HG03442 (cell line): ENCODE results near the gene SLC66A2.

Experiments
- ATAC-seq: cut with Tn5 transposase; IDR thresholded peaks from one replicate; pipeline ENCODE4 v1.9.1; 2021; ENCODE audit warnings: mild to moderate bottlenecking, moderate library complexity; ENCODE audit not compliant: unreplicated experiment

Gene SLC66A2

GRCh38 chr18:79921984-79922965, 29.2 kb downstream of the SLC66A2 start:
- no peak for ATAC-seq

GRCh38 chr18:79919089-79919488, 32.4 kb downstream of the SLC66A2 start:
- ATAC-seq = no peak

- no peak for ATAC-seq
Measured at GRCh38 chr18:79918615-79919011, 32.8 kb downstream of the SLC66A2 start.

GRCh38 chr18:79917853-79918614, 33.4 kb downstream of the SLC66A2 start:
- no peak for ATAC-seq

- ATAC-seq = no peak
Measured at GRCh38 chr18:79917169-79917852, 34.1 kb downstream of the SLC66A2 start.

- no peak for ATAC-seq
Measured at GRCh38 chr18:79916546-79917168, 34.8 kb downstream of the SLC66A2 start.

- ATAC-seq = no peak
Measured at GRCh38 chr18:79916128-79916494, 35.3 kb downstream of the SLC66A2 start.

- ATAC-seq = no peak
Measured at GRCh38 chr18:79915161-79916127, 36.0 kb downstream of the SLC66A2 start.

GRCh38 chr18:79914614-79915160, 36.8 kb downstream of the SLC66A2 start:
- no peak for ATAC-seq

- no peak for ATAC-seq
Measured at GRCh38 chr18:79912994-79913831, 38.2 kb downstream of the SLC66A2 start.

GRCh38 chr18:79912409-79912991, 39.0 kb downstream of the SLC66A2 start:
- ATAC-seq = no peak

GRCh38 chr18:79911344-79912270, 39.8 kb downstream of the SLC66A2 start:
- ATAC-seq = no peak

- ATAC-seq = no peak
Measured at GRCh38 chr18:79910563-79911343, 40.7 kb downstream of the SLC66A2 start.

GRCh38 chr18:79906706-79907105, 44.7 kb downstream of the SLC66A2 start:
- ATAC-seq = no peak

- no peak for ATAC-seq
Measured at GRCh38 chr18:79905993-79906392, 45.5 kb downstream of the SLC66A2 start.

- ATAC-seq = no peak
Measured at GRCh38 chr18:79905389-79905911, 46.0 kb downstream of the SLC66A2 start.
